Hepatocyte (in vitro differentiated cells): ENCODE measurements around the gene TUBA8.

Experiments used
- EZH2 ChIP-seq: fragments of 200-600 bp; sonication (generic); IDR thresholded peaks from 2 replicates; pipeline ENCODE4 v1.6.1; 2016; ENCODE audit warnings: antibody characterized with exemption, mild to moderate bottlenecking, borderline replicate concordance
- EZH2phosphoT487 ChIP-seq: fragments of 200-600 bp; sonication (generic); IDR thresholded peaks from one replicate; pipeline ENCODE4 v1.6.1; 2018; ENCODE audit warnings: antibody characterized with exemption, mild to moderate bottlenecking, low read depth, moderate library complexity; ENCODE audit not compliant: unreplicated experiment, severe bottlenecking
- TF ChIP-seq, protein P1 (sequence below): fragments of 200-600 bp; sonication (generic); IDR thresholded peaks from 2 replicates; pipeline ENCODE4 v1.5.1; 2016; ENCODE audit warnings: antibody characterized with exemption, mild to moderate bottlenecking; ENCODE audit not compliant: poor library complexity

DNA sequence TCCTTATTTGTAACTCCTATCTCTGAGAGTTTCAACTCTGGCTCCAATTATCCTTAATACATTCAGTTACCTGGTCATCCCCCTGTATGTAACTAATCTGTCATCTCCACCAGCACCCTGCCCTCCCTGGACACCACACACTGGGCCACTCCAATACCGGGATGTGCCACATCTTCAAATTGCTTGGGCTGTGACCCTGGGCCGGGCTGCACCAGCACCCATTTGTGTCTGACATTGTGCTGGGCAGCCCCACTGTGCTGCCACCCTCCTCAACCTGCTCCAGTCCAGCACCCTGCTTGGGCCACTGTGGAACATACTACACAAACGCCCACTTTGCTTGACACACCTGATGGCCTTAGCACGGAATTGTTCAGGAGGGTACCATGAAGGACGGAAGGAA, 37.2 kb downstream of the TUBA8 start:
- TF ChIP-seq, protein P1, sequence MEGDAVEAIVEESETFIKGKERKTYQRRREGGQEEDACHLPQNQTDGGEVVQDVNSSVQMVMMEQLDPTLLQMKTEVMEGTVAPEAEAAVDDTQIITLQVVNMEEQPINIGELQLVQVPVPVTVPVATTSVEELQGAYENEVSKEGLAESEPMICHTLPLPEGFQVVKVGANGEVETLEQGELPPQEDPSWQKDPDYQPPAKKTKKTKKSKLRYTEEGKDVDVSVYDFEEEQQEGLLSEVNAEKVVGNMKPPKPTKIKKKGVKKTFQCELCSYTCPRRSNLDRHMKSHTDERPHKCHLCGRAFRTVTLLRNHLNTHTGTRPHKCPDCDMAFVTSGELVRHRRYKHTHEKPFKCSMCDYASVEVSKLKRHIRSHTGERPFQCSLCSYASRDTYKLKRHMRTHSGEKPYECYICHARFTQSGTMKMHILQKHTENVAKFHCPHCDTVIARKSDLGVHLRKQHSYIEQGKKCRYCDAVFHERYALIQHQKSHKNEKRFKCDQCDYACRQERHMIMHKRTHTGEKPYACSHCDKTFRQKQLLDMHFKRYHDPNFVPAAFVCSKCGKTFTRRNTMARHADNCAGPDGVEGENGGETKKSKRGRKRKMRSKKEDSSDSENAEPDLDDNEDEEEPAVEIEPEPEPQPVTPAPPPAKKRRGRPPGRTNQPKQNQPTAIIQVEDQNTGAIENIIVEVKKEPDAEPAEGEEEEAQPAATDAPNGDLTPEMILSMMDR, result no peak
- TF ChIP-seq EZH2phosphoT487 (no peak), EZH2 (no peak)
